HCT116 (cell line): Measurements from ENCODE around the gene SEC31B. TPM values are rescaled to one million over a fixed set of nuclear protein-coding genes. Genes with fewer than 3 reads are reported as not detected.

Experiments
- ATAC-seq: fragments of 200-7000 bp; cut with Tn5 transposase; 2 replicates; pipeline ENCODE4 v1.9.1; 2020; ENCODE audit warnings: mild to moderate bottlenecking, moderate library complexity
- BruUV-seq: library from RNA; stranded (reverse); fragments of 400-500 nt; replicated peaks from 2 replicates; lab custom pipeline; 2021; lab: Mats Ljungman, UMichigan
- CTCF ChIA-PET: fragments of 300-600 bp; sonication (Branson Sonifier 250); formaldehyde crosslinking; loops from one replicate; lab custom pipeline; 2021; ENCODE audit warnings: antibody characterized with exemption; lab: Charles Lee
- POLR2A ChIA-PET: fragments of 300-600, 350-600 bp; sonication (Branson Sonifier 250); formaldehyde crosslinking; loops from one replicate; lab custom pipeline; 2021; ENCODE audit warnings: antibody characterized with exemption; lab: Charles Lee
- RAD21 ChIA-PET, 2 experiments: fragments of 300-600 bp; sonication (Branson Sonifier 250); formaldehyde crosslinking; loops; one replicate each; lab custom pipeline; 2023; ENCODE audit warnings: low total read pairs in 2 of 2; ENCODE audit not compliant: uncharacterized antibody in 2 of 2, unreplicated experiment in 2 of 2, low non-redundant PET in 1 of 2; lab: Charles Lee
- DNase-seq: peaks from one replicate; pipeline ENCODE4 v3.0.0-alpha.2; 2010; ENCODE audit warnings: low read depth, low spot score
- H2AFZ ChIP-seq: fragments of 200-600 bp; shearing (Covaris generic), sonication (generic); 2 replicates; pipeline ENCODE4 v1.6.1; 2017; ENCODE audit warnings: low read depth, mixed run types, mixed read lengths, antibody characterized with exemption, low read length; ENCODE audit not compliant: poor library complexity, severe bottlenecking
- H3K27ac ChIP-seq: 2 replicates; pipeline ENCODE4 v1.5.1; 2012; ENCODE audit warnings: low read depth, low read length
- H3K27me3 ChIP-seq: fragments of 200-600 bp; sonication (generic); 2 replicates; pipeline ENCODE4 v1.6.1; 2016; ENCODE audit warnings: mixed run types, low read length, mixed read lengths; ENCODE audit not compliant: insufficient read depth
- H3K36me3 ChIP-seq, 2 experiments: fragments of 200-500 bp in 1 of 2; fragments of 200-600 bp in 1 of 2; sonication (Bioruptor generic) in 1 of 2; sonication (generic) in 1 of 2; 2 replicates each; pipeline versions ENCODE4 v1.5.1 to v1.6.1; 2014 to 2016; ENCODE audit warnings: low read length in 2 of 2, inconsistent platforms in 1 of 2, mixed read lengths in 1 of 2, mixed run types in 1 of 2; ENCODE audit not compliant: insufficient read depth in 2 of 2, control insufficient read depth in 1 of 2
- H3K4me1 ChIP-seq, 2 experiments: fragments of 200-600 bp in 1 of 2; sonication (generic) in 1 of 2; 2 replicates each; pipeline versions ENCODE4 v1.5.1 to v1.6.1; 2012 to 2017; ENCODE audit warnings: low read length in 2 of 2, inconsistent platforms in 1 of 2, mild to moderate bottlenecking in 1 of 2, mixed read lengths in 1 of 2, mixed run types in 1 of 2, moderate library complexity in 1 of 2; ENCODE audit not compliant: insufficient read depth in 2 of 2, control insufficient read depth in 1 of 2
- H3K4me2 ChIP-seq: fragments of 200-600 bp; sonication (generic); 2 replicates; pipeline ENCODE4 v1.6.1; 2017; ENCODE audit warnings: mixed run types, low read length, mixed read lengths
- H3K4me3 ChIP-seq, 2 experiments: fragments of 200-600 bp in 1 of 2; sonication (generic) in 1 of 2; replicated peaks in 1 of 2; 2 replicates each; pipeline ENCODE4 v1.5.1; 2011 to 2016; ENCODE audit warnings: low read length in 2 of 2, control low read depth in 1 of 2, low read depth in 1 of 2, mild to moderate bottlenecking in 1 of 2, mixed read lengths in 1 of 2, mixed run types in 1 of 2
- H3K79me2 ChIP-seq: fragments of 200-600 bp; sonication (generic); 2 replicates; pipeline ENCODE4 v1.6.1; 2017; ENCODE audit warnings: mild to moderate bottlenecking, mixed run types, low read length, moderate library complexity, mixed read lengths; ENCODE audit not compliant: insufficient read depth
- H3K9ac ChIP-seq: fragments of 200-600 bp; sonication (generic); 2 replicates; pipeline ENCODE4 v1.6.1; 2016; ENCODE audit warnings: low read length, mixed read lengths
- H3K9me2 ChIP-seq: fragments of 200-600 bp; sonication (generic), shearing (Covaris generic); 2 replicates; pipeline ENCODE4 v1.6.1; 2017; ENCODE audit warnings: mixed run types, mild to moderate bottlenecking, moderate library complexity; ENCODE audit not compliant: insufficient read depth
- H3K9me3 ChIP-seq, 2 experiments: fragments of 200-500 bp in 1 of 2; fragments of 200-600 bp in 1 of 2; sonication (Bioruptor generic) in 1 of 2; sonication (generic) in 1 of 2; 2 replicates each; pipeline ENCODE4 v1.6.1; 2014 to 2017; ENCODE audit warnings: low read length in 2 of 2, mixed read lengths in 2 of 2, inconsistent platforms in 1 of 2, low read depth in 1 of 2, mild to moderate bottlenecking in 1 of 2, mixed run types in 1 of 2, moderate library complexity in 1 of 2; ENCODE audit not compliant: control insufficient read depth in 1 of 2, insufficient read depth in 1 of 2
- H4K20me1 ChIP-seq: fragments of 200-600 bp; sonication (generic), shearing (Covaris generic); 2 replicates; pipeline ENCODE4 v1.6.1; 2017; ENCODE audit warnings: mixed run types, mild to moderate bottlenecking, moderate library complexity; ENCODE audit not compliant: insufficient read depth
- CBX3 ChIP-seq: IDR thresholded peaks from 2 replicates; pipeline ENCODE4 v1.6.1; 2012; ENCODE audit warnings: low read depth
- EGR1 ChIP-seq: IDR thresholded peaks from 2 replicates; pipeline ENCODE4 v1.6.1; 2012; ENCODE audit warnings: low read depth
- EZH2 ChIP-seq: fragments of 200-600 bp; sonication (generic); IDR thresholded peaks from 2 replicates; pipeline ENCODE4 v1.6.1; 2017; ENCODE audit warnings: antibody characterized with exemption, mixed run types
- EZH2phosphoT487 ChIP-seq: fragments of 200-600 bp; IDR thresholded peaks from 2 replicates; pipeline ENCODE4 v1.6.1; 2018; ENCODE audit warnings: antibody characterized with exemption, borderline replicate concordance
- FOSL1 ChIP-seq: IDR thresholded peaks from 2 replicates; pipeline ENCODE4 v1.6.1; 2012; ENCODE audit warnings: low read depth
- POLR2A ChIP-seq: IDR thresholded peaks from 2 replicates; pipeline ENCODE4 v1.7.0; 2011; ENCODE audit warnings: borderline replicate concordance; ENCODE audit not compliant: insufficient read depth, insufficient read length; ENCODE audit errors: extremely low read depth
- POLR2AphosphoS5 ChIP-seq: IDR thresholded peaks from 2 replicates; pipeline ENCODE4 v1.6.1; 2011; ENCODE audit warnings: mild to moderate bottlenecking, low read depth, low read length, moderate library complexity
- SIN3A ChIP-seq: IDR thresholded peaks from 2 replicates; pipeline ENCODE4 v1.6.1; 2012; ENCODE audit warnings: low read depth
- SRF ChIP-seq: IDR thresholded peaks from 2 replicates; pipeline ENCODE4 v1.6.1; 2012; ENCODE audit warnings: low read depth
- YY1 ChIP-seq: IDR thresholded peaks from 2 replicates; pipeline ENCODE4 v1.6.1; 2011; ENCODE audit warnings: low read length, low read depth, moderate library complexity, mild to moderate bottlenecking; ENCODE audit not compliant: insufficient replicate concordance; ENCODE audit errors: extremely low read depth
- ZFX ChIP-seq: fragments of 450-650 bp; IDR thresholded peaks from 2 replicates; pipeline ENCODE4 v1.6.1; 2017
- ZNF274 ChIP-seq: fragments of 200-500 bp; sonication (Bioruptor generic); IDR thresholded peaks from 2 replicates; pipeline ENCODE4 v1.6.1; 2014; ENCODE audit warnings: mild to moderate bottlenecking, low read depth, low read length, inconsistent platforms
- intact Hi-C: fragments of 100-400 bp; cut with micrococcal nuclease; formaldehyde crosslinking; loops from 2 replicates; pipeline ENCODE4 v1.10.0; 2022
- total RNA-seq: library from RNA; stranded (reverse); gene quantifications from one replicate; pipeline ENCODE4 v1.2.1, GENCODE V29; 2021; ENCODE audit not compliant: unreplicated experiment
- TF ChIP-seq, protein P1 (sequence below): IDR thresholded peaks from 2 replicates; pipeline ENCODE4 v1.6.1; 2012; ENCODE audit warnings: low read depth
- TF ChIP-seq, protein P2 (sequence below): IDR thresholded peaks from 2 replicates; pipeline ENCODE4 v1.6.1; 2011; ENCODE audit warnings: mild to moderate bottlenecking, low read length, moderate library complexity; ENCODE audit not compliant: insufficient replicate concordance; ENCODE audit errors: extremely low read depth
- TF ChIP-seq, protein P3 (sequence below): IDR thresholded peaks from 2 replicates; pipeline ENCODE4 v1.6.1; 2012
- TF ChIP-seq, protein P4 (sequence below), 3 experiments: fragments of 200-600 bp in 1 of 3; sonication (generic) in 1 of 3; IDR thresholded peaks in 2 of 3; conservative IDR thresholded peaks in 1 of 3; 2 replicates each; pipeline ENCODE4 v1.5.1; 2012 to 2017; ENCODE audit warnings: low read depth in 2 of 3, low read length in 2 of 3, antibody characterized with exemption in 1 of 3, borderline replicate concordance in 1 of 3, control low read depth in 1 of 3, mild to moderate bottlenecking in 1 of 3, mixed read lengths in 1 of 3, mixed run types in 1 of 3, moderate library complexity in 1 of 3; ENCODE audit not compliant: insufficient read depth in 1 of 3
- TF ChIP-seq, protein P5 (sequence below): IDR thresholded peaks from 2 replicates; pipeline ENCODE4 v1.6.1; 2012

The SEC31B gene
- total RNA-seq, 1 experiment from 2014 or later, result 30.9 TPM

DNA sequence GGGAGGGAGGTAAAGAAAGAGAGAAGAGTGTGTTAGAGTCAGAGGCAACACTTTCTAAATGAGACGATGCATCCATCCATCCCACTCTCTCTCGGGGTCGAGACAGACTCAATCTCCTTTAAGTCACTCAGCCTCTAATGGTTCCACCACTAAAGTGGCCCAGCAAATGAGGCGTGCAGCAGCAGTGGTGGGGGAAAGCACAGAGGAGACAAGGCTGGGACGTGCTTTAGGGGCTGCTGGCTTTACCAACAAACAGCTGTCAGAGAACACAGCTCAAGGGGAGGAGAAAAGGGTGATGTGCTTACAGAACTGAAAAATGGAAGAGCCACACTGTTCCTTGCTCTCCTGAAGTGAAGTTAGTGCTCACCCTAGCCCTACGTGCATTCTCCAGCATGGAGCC is 4.5 kb upstream of the SEC31B start (continued):
- no peak for TF ChIP-seq ZNF274
- TF ChIP-seq, all 23 proteins: peak for 0

DNA sequence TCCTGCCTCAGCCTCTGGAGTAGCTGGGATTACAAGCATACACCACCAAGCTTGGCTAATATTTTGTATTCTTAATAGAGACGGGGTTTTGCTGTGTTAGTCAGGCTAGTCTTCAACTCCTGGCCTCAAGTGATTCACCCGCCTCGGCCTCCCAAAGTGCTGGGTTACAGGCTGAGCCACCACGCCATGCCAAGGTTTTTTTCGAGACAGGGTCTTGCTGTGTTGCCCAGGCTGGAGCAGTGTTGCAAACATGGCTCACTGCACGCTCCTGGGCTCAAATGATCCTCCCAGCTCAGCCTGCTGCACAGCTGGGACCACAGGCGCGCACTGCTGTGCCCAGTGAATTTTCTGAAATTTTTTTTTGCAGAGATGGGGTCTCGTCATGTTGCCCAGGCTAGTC is 3.3 kb upstream of the SEC31B start:
- Histone ChIP-seq H3K9ac (no peak overlapping the region), H3K9me2 (no peaks in the 10 kb centered on the region), H4K20me1 (no peaks in the 10 kb centered on the region), H3K4me3 (no peak overlapping the region), H3K9me3 (no peaks in the 10 kb centered on the region), H3K4me1 (no peaks in the 10 kb centered on the region), H3K4me2 (no peak overlapping the region), H3K79me2 (peaks cover 22% of the 10 kb centered on the region), H3K27me3 (no peaks in the 10 kb centered on the region), H3K27ac (no peak overlapping the region), H3K36me3 (peaks cover 42% of the 10 kb centered on the region in 2 experiments), H2AFZ (no peak overlapping the region)
- RAD21 ChIA-PET, result no interaction called here
- TF ChIP-seq, protein P1, sequence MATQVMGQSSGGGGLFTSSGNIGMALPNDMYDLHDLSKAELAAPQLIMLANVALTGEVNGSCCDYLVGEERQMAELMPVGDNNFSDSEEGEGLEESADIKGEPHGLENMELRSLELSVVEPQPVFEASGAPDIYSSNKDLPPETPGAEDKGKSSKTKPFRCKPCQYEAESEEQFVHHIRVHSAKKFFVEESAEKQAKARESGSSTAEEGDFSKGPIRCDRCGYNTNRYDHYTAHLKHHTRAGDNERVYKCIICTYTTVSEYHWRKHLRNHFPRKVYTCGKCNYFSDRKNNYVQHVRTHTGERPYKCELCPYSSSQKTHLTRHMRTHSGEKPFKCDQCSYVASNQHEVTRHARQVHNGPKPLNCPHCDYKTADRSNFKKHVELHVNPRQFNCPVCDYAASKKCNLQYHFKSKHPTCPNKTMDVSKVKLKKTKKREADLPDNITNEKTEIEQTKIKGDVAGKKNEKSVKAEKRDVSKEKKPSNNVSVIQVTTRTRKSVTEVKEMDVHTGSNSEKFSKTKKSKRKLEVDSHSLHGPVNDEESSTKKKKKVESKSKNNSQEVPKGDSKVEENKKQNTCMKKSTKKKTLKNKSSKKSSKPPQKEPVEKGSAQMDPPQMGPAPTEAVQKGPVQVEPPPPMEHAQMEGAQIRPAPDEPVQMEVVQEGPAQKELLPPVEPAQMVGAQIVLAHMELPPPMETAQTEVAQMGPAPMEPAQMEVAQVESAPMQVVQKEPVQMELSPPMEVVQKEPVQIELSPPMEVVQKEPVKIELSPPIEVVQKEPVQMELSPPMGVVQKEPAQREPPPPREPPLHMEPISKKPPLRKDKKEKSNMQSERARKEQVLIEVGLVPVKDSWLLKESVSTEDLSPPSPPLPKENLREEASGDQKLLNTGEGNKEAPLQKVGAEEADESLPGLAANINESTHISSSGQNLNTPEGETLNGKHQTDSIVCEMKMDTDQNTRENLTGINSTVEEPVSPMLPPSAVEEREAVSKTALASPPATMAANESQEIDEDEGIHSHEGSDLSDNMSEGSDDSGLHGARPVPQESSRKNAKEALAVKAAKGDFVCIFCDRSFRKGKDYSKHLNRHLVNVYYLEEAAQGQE, result no peak
- TF ChIP-seq ZNF274, result no peak
- TF ChIP-seq SIN3A, result no peak
- TF ChIP-seq EZH2phosphoT487, result no peak
- TF ChIP-seq SRF, result no peak
- no peak for TF ChIP-seq POLR2A
- no peak for TF ChIP-seq POLR2AphosphoS5
- TF ChIP-seq FOSL1, result no peak
- no peak for TF ChIP-seq EZH2
- TF ChIP-seq, protein P2, sequence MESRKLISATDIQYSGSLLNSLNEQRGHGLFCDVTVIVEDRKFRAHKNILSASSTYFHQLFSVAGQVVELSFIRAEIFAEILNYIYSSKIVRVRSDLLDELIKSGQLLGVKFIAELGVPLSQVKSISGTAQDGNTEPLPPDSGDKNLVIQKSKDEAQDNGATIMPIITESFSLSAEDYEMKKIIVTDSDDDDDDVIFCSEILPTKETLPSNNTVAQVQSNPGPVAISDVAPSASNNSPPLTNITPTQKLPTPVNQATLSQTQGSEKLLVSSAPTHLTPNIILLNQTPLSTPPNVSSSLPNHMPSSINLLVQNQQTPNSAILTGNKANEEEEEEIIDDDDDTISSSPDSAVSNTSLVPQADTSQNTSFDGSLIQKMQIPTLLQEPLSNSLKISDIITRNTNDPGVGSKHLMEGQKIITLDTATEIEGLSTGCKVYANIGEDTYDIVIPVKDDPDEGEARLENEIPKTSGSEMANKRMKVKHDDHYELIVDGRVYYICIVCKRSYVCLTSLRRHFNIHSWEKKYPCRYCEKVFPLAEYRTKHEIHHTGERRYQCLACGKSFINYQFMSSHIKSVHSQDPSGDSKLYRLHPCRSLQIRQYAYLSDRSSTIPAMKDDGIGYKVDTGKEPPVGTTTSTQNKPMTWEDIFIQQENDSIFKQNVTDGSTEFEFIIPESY, result no peak
- no peak for TF ChIP-seq YY1
- TF ChIP-seq, protein P3, sequence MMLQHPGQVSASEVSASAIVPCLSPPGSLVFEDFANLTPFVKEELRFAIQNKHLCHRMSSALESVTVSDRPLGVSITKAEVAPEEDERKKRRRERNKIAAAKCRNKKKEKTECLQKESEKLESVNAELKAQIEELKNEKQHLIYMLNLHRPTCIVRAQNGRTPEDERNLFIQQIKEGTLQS, result no peak
- no peak for TF ChIP-seq EGR1
- TF ChIP-seq ZFX, result no peak
- TF ChIP-seq, protein P4, sequence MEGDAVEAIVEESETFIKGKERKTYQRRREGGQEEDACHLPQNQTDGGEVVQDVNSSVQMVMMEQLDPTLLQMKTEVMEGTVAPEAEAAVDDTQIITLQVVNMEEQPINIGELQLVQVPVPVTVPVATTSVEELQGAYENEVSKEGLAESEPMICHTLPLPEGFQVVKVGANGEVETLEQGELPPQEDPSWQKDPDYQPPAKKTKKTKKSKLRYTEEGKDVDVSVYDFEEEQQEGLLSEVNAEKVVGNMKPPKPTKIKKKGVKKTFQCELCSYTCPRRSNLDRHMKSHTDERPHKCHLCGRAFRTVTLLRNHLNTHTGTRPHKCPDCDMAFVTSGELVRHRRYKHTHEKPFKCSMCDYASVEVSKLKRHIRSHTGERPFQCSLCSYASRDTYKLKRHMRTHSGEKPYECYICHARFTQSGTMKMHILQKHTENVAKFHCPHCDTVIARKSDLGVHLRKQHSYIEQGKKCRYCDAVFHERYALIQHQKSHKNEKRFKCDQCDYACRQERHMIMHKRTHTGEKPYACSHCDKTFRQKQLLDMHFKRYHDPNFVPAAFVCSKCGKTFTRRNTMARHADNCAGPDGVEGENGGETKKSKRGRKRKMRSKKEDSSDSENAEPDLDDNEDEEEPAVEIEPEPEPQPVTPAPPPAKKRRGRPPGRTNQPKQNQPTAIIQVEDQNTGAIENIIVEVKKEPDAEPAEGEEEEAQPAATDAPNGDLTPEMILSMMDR (IDR thresholded peaks at IDR 0.05 in 2 of 3, conservative IDR thresholded peaks at IDR 0.05 in 1 of 3; ENCODE audit: borderline replicate concordance in 1 of 3, insufficient read depth in 1 of 3, low read depth in 2 of 3, low read length in 2 of 3), result no peak
- no peak for TF ChIP-seq CBX3
- TF ChIP-seq, protein P5, sequence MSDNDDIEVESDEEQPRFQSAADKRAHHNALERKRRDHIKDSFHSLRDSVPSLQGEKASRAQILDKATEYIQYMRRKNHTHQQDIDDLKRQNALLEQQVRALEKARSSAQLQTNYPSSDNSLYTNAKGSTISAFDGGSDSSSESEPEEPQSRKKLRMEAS, result no peak
- CTCF ChIA-PET, result interaction anchor here (0.5 to 2.0 kb wide), 4 partner anchors 13 to 356 kb away, joined by 3 to 6 read pairs (median 4); partner anchors contain the start of gene HIF1AN
- BruUV-seq, result no TSS peak
- no peak for DNase-seq
- POLR2A ChIA-PET, result interaction anchor here (1.4 to 1.5 kb wide), 2 partner anchors 13 to 356 kb away, joined by 4 read pairs; partner anchors contain the start of gene HIF1AN
- ATAC-seq, result no peak
- intact Hi-C loops, result no loop called here
